HG02571 (cell line): ENCODE results near the gene OSM.

Experiments
- ATAC-seq: cut with Tn5 transposase; IDR thresholded peaks from one replicate; pipeline ENCODE4 v1.9.1; 2021; ENCODE audit warnings: mild to moderate bottlenecking, moderate library complexity; ENCODE audit not compliant: unreplicated experiment

Gene OSM

GRCh38 chr22:30265131-30265720, 1.4 kb downstream of the OSM start:
- no peak for ATAC-seq

DNA sequence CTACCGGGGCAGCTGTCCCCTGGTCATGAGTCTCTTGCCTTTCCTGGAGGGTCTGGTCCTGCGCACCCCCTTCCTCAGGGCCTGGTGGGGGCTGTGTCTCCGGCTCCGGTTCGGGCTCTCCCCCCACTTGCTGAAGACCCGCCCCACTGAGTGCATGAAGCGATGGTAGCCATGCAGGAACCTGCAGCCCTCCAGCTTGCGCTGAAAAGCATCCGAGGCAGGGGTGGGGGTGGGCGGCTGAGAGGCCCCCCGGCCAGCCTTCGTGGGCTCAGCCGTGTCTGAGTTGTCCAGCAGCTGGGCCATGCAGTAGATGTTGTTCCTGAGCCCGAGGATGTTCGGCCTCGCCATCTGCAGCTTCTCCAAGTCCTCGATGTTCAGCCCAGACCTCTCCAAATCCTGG, 2.8 kb downstream of the OSM start:
- no peak for ATAC-seq

GRCh38 chr22:30262917-30263741, 3.5 kb downstream of the OSM start:
- no peak for ATAC-seq

DNA sequence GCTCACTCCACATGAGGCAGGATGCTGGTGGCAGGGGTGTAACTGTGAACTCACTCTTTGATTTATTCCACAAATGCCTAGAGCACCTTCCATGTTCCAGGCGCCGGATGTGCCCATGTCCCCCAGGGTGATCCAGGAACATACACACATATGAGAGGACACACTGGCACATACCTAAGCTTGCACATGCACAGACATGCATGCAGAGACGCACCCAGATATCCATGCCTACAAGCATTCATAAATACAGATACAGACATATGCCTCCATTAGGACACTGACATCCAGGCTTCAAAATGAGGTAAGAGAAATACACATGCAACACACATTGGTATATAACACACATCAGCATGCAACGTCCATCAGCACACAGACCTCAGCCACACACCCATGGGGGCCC, 4.5 kb downstream of the OSM start:
- no peak for ATAC-seq

DNA sequence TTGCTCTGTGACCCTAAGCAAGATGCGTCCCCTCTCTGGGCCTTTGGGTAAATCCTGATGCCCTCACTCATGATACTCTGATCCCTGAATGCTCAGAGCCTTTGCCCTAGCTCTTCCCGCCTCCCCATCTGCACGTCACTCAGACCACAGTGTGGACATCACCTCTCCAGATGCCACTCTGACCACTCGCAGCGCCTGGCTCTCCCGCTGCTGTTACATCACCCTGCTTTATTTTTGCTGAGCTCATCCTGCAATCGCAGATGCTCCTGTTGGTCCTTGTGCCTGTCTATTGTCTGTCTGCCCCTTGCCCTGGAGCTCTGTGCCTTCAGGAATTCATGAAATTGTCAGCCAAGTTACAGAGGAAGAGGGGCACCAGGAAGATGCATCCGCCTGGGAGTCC, 5.5 kb downstream of the OSM start:
- no peak for ATAC-seq

DNA sequence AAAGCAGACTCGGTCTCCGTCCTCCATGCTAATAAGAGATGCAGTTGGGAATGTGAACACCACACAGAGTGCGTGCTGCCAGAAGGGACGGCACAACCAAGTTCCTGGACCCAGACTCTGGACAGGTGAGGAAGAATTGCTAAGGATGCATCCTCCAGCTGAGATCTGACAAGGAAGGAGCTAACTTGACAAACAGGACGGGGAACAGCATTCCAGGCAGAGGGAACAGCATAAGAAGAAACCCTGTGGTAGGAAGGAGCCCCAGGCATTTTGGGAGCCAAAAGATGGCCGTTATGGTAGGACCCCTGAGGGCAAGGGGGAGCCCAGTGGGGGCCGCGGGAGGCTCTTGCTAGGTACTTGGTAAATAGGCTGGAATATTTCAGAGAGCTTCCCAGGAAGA, 6.0 kb downstream of the OSM start:
- no peak for ATAC-seq

GRCh38 chr22:30260276-30260675, 6.4 kb downstream of the OSM start:
- ATAC-seq = no peak

DNA sequence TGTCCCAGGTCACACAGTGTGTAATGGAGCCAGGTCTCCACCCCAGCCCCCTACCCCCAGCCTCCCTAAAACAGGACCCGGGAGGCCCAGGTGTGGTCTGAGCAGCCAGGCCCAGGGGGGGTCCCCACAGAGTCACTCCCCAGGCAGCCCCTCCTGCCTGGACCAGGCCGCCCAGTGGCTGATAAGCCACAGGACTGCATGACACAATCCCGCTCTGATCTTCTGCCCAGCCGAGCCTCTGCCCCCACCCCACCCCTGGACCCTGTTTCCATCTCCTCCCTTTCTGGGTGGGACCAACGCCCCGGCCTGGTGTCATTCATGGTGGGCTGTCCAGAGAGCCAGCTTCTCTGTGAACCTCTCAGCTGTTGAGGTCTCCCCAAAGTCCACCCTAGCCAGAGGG, 12.3 kb downstream of the OSM start:
- no peak for ATAC-seq

- no peak for ATAC-seq
Measured at GRCh38 chr22:30253205-30253852, 13.3 kb downstream of the OSM start.

- ATAC-seq = no peak
Measured at GRCh38 chr22:30252411-30253204, 14.0 kb downstream of the OSM start.

DNA sequence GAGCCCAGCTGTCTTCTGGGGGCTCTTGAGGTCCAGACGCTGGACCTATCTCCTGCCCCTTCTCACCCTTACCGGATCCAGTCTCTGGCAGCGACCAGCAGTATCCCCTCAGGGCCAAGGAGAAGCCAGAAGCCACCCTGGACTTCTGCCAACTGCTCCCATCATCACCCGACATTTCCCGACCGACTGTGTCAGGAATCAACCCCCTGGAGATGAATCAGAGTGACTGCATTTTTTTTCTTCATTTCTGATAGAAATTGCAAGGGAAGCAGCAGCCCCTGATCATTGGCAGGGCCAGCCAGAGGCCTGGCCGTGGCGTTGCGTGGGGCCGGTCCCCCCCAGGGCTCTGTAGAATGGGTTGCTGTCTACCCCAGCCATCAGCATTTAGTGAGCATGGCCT, 14.9 kb downstream of the OSM start:
- no peak for ATAC-seq

- no peak for ATAC-seq
Measured at GRCh38 chr22:30250661-30251267, 15.9 kb downstream of the OSM start.

DNA sequence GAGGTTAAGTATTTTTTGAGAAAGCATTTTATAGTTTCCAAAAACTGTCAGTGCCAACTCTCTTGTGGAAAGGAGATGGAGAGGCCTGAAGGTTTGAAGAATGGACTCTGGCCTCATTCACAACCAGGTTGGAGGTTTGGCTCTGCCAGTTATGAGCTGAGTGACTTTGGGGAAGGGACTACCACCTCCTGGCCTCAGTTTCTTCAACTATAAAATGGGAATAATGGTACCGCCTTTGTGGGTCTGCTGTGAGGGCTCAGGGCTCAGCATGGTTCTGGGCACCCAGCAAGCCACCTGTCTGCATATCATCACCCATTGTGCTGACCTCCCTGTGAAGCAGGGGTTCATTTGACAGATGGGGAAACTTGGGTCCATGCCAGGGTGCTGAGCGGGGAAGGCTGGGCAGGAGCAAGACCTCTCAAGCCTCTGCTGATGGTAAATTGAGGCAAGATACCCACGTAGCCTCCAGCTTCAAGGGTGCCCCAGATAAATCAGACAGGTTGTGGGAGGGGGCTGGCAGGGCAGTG, 16.5 kb downstream of the OSM start:
- ATAC-seq = no peak

GRCh38 chr22:30249049-30250038, 17.3 kb downstream of the OSM start:
- ATAC-seq = no peak

- ATAC-seq = no peak
Measured at GRCh38 chr22:30248484-30248883, 18.2 kb downstream of the OSM start.

GRCh38 chr22:30247974-30248373, 18.7 kb downstream of the OSM start:
- ATAC-seq = no peak

DNA sequence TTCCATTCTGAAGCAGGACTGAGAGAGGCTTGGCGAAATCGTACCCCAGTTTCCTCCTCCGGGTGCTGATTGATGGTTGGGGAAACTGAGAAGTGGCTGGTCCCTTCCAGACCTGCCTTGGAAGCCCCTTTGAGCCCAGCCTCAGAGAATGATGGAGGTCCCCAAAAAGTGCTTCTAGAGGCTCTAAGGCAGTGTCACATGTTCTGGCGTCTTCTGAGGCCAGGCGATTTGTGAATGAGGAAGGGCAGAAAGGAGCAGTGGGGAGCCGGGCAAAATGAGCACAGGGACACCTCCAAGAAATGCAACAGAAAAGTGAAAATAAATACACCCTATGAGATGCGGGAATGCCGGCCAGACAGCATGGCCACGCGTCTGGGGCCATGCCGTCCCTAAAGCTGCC, 19.1 kb downstream of the OSM start:
- no peak for ATAC-seq

DNA sequence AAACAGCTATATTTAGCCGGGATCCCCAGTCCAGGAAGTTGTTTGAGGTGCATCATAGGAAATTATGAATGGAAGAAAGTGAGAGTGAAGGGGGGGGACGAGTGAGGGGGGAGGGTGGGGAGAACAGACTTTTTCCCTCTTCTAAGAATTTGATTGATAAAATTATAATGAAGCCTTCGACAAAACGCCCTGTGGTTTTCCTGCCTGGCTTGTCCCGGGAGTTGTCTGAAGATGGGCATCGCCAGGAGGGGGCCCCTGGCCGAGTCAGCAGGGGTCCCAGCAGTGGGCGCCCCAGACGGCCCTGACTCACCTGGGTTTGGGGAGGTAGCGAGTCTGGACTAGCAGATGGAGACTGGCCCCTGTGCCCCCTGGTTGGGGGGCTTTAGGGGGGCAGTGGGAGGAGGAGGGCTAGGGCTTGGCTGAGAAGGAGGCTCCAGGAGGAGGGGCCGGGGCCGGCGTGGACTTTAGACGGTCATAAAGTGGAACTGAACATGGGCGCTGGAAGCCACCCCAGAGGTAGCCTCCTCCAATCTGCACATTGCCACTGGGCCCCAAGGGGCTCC, 19.8 kb downstream of the OSM start:
- ATAC-seq = no peak
